Midbrain (tissue), 1 donor: ENCODE measurements around the gene CNN3.

ENCODE experiments used
- DNase-seq: peaks from one replicate; lab custom pipeline; 2025; lab: John Stamatoyannopoulos, UW

CNN3 gene

GRCh38 chr1:94926915-94927404 lies at the start of gene CNN3:
CNN3 (minus strand) TSS chr1:94927110; CDS start chr1:94926894, 216 bp downstream.
- DNase-seq, result peak; percentile 97

- no peak for DNase-seq
These were observed 47.9 kb upstream of the CNN3 start for GRCh38 chr1:94974824-94975223.

GRCh38 chr1:94974241-94974640 lies 47.3 kb upstream of the CNN3 start:
- no peak for DNase-seq

- DNase-seq, result no peak
These were observed 46.5 kb upstream of the CNN3 start for GRCh38 chr1:94973309-94973922.

GRCh38 chr1:94971491-94971924 lies 44.6 kb upstream of the CNN3 start:
- DNase-seq, result no peak

GRCh38 chr1:94970783-94971182 lies 43.9 kb upstream of the CNN3 start:
- DNase-seq, result no peak

- DNase-seq, result no peak
These were observed 42.2 kb upstream of the CNN3 start for GRCh38 chr1:94969137-94969536.

GRCh38 chr1:94966033-94966432 lies 39.1 kb upstream of the CNN3 start:
- no peak for DNase-seq

- DNase-seq, result no peak
These were observed 37.0 kb upstream of the CNN3 start for GRCh38 chr1:94963864-94964263.

- peak; percentile 5 for DNase-seq
These were observed 35.7 kb upstream of the CNN3 start for GRCh38 chr1:94962409-94963265.

- no peak for DNase-seq
These were observed 35.1 kb upstream of the CNN3 start for GRCh38 chr1:94961988-94962387.

GRCh38 chr1:94961582-94961981 lies 34.7 kb upstream of the CNN3 start:
- DNase-seq, result no peak

GRCh38 chr1:94958081-94958480 lies 31.2 kb upstream of the CNN3 start:
- no peak for DNase-seq

GRCh38 chr1:94955767-94956632 lies 29.1 kb upstream of the CNN3 start:
- DNase-seq, result no peak

- no peak for DNase-seq
These were observed 27.6 kb upstream of the CNN3 start for GRCh38 chr1:94954263-94955220.

GRCh38 chr1:94953746-94954145 lies 26.8 kb upstream of the CNN3 start:
- no peak for DNase-seq

GRCh38 chr1:94953107-94953506 lies 26.2 kb upstream of the CNN3 start:
- DNase-seq, result no peak

GRCh38 chr1:94952539-94952938 lies 25.6 kb upstream of the CNN3 start:
- DNase-seq, result no peak

GRCh38 chr1:94951509-94952208 lies 24.7 kb upstream of the CNN3 start:
- no peak for DNase-seq

- DNase-seq, result no peak
These were observed 24.1 kb upstream of the CNN3 start for GRCh38 chr1:94951046-94951445.
